Stimulated activated CD4-positive, alpha-beta T cell treated with anti-CD3 and anti-CD28 coated beads, Interleukin-15, amount 100 ng/mL, for 1 hour (primary cell): ENCODE results near the gene SPRED2.

Experiments
- DNase-seq, 2 donors: peaks; one replicate each; pipeline ENCODE4 v3.0.0-alpha.2; 2020; ENCODE audit warnings: low read depth in 1 of 2, low spot score in 1 of 2

Gene SPRED2

GRCh38 chr2:65443509-65444186 is 11.2 kb upstream of the SPRED2 start:
- no peak for DNase-seq

GRCh38 chr2:65442420-65443020 is 10.1 kb upstream of the SPRED2 start:
- no peak for DNase-seq

GRCh38 chr2:65438137-65438899 is 5.9 kb upstream of the SPRED2 start:
- DNase-seq, result no peak

- no peak for DNase-seq
Observed at GRCh38 chr2:65437392-65438135, 5.2 kb upstream of the SPRED2 start.

- DNase-seq, result no peak
Observed at GRCh38 chr2:65436824-65437221, 4.4 kb upstream of the SPRED2 start.

- peak in 1 of 2 donors; percentile 10 for DNase-seq
Observed at GRCh38 chr2:65436169-65436823, 3.9 kb upstream of the SPRED2 start.

GRCh38 chr2:65435625-65436168 is 3.3 kb upstream of the SPRED2 start:
- DNase-seq, result peak in 1 of 2 donors; percentile 42

GRCh38 chr2:65434592-65435241 is 2.3 kb upstream of the SPRED2 start:
- no peak for DNase-seq

- peak in 1 of 2 donors; percentile 18 for DNase-seq
Observed at GRCh38 chr2:65431421-65432226, 775 bp downstream of the SPRED2 start.

GRCh38 chr2:65430603-65431420 is 1.6 kb downstream of the SPRED2 start:
- peak in 1 of 2 donors; percentile 49 for DNase-seq

GRCh38 chr2:65429786-65430602 is 2.4 kb downstream of the SPRED2 start:
- DNase-seq, result no peak

- no peak for DNase-seq
Observed at GRCh38 chr2:65427532-65427931, 4.9 kb downstream of the SPRED2 start.

GRCh38 chr2:65425276-65425675 is 7.1 kb downstream of the SPRED2 start:
- DNase-seq, result no peak

- no peak for DNase-seq
Observed at GRCh38 chr2:65424391-65424790, 8.0 kb downstream of the SPRED2 start.

GRCh38 chr2:65421432-65421748 is 11.0 kb downstream of the SPRED2 start:
- DNase-seq, result no peak

GRCh38 chr2:65420712-65421431 is 11.5 kb downstream of the SPRED2 start:
- DNase-seq, result no peak

- DNase-seq, result no peak
Observed at GRCh38 chr2:65417509-65418085, 14.8 kb downstream of the SPRED2 start.
